NCI-H1048 (cell line): ENCODE data around the gene SSX4B.
"Not testable (repeated sequence)": the region's sequence is repeated elsewhere in the genome, so short reads cannot be mapped to it uniquely, and the experiment has no call there.

Experiments
- DNase-seq: peaks from one replicate; lab custom pipeline; 2025; lab: John Stamatoyannopoulos, UW

The SSX4B gene

GRCh38 chrX:48411860-48412259 is at the start of gene SSX4B:
Gene SSX4B, minus strand, starts transcription at chrX:48411960. Its CDS starts 588 bp downstream, at chrX:48411372.
- DNase-seq = not testable (repeated sequence)

GRCh38 chrX:48460606-48461005 is 48.8 kb upstream of the SSX4B start:
- no peak for DNase-seq

GRCh38 chrX:48460031-48460430 is 48.3 kb upstream of the SSX4B start:
- no peak for DNase-seq

GRCh38 chrX:48459483-48459882 is 47.7 kb upstream of the SSX4B start:
- no peak for DNase-seq

- DNase-seq = no peak
These were observed 47.0 kb upstream of the SSX4B start for GRCh38 chrX:48458711-48459110.

GRCh38 chrX:48456628-48457331 is 45.0 kb upstream of the SSX4B start:
- DNase-seq = no peak

- DNase-seq = no peak
These were observed 39.9 kb upstream of the SSX4B start for GRCh38 chrX:48451708-48452107.

GRCh38 chrX:48450076-48450475 is 38.3 kb upstream of the SSX4B start:
- DNase-seq = no peak

GRCh38 chrX:48447201-48447600 is 35.4 kb upstream of the SSX4B start:
- not testable (repeated sequence) for DNase-seq

GRCh38 chrX:48433713-48434112 is 22.0 kb upstream of the SSX4B start:
- DNase-seq = not testable (repeated sequence)

- not testable (repeated sequence) for DNase-seq
These were observed 18.4 kb upstream of the SSX4B start for GRCh38 chrX:48430166-48430565.

- DNase-seq = not testable (repeated sequence)
These were observed 17.8 kb upstream of the SSX4B start for GRCh38 chrX:48429606-48430005.

GRCh38 chrX:48427027-48427716 is 15.4 kb upstream of the SSX4B start:
- DNase-seq = not testable (repeated sequence)

- DNase-seq = not testable (repeated sequence)
These were observed 13.9 kb downstream of the SSX4B start for GRCh38 chrX:48397825-48398224.

- DNase-seq = not testable (repeated sequence)
These were observed 14.8 kb downstream of the SSX4B start for GRCh38 chrX:48396931-48397330.

GRCh38 chrX:48383239-48383638 is 28.5 kb downstream of the SSX4B start, which contains the start of gene SSX4:
Gene SSX4, plus strand, starts transcription at chrX:48383539. Its CDS starts 515 bp downstream, at chrX:48384054.
- not testable (repeated sequence) for DNase-seq

- not testable (repeated sequence) for DNase-seq
These were observed 41.4 kb downstream of the SSX4B start for GRCh38 chrX:48370408-48370807.

- DNase-seq = not testable (repeated sequence)
These were observed 43.9 kb downstream of the SSX4B start for GRCh38 chrX:48367717-48368408.

- DNase-seq = not testable (repeated sequence)
These were observed 52.5 kb downstream of the SSX4B start for GRCh38 chrX:48359281-48359680.

GRCh38 chrX:48357681-48358080 is 54.1 kb downstream of the SSX4B start:
- no peak for DNase-seq

- not testable (repeated sequence) for DNase-seq
These were observed 55.3 kb downstream of the SSX4B start, which contains the start of gene SSX3 for GRCh38 chrX:48356315-48357094. Gene SSX3, minus strand, starts transcription at chrX:48356703. Its CDS starts 1,454 bp downstream, at chrX:48355249.
